OCI-LY7 (cell line): ENCODE data around the gene NAA50. TPM values are rescaled to one million over a fixed set of nuclear protein-coding genes. Genes with fewer than 3 reads are reported as not detected.

Source experiments
- BruUV-seq: library from RNA; stranded (reverse); fragments of 400-500 nt; replicated peaks from 2 replicates; lab custom pipeline; 2021; lab: Mats Ljungman, UMichigan
- CTCF ChIA-PET: fragments of 300-600 bp; sonication (Branson Sonifier 250); formaldehyde crosslinking; loops from one replicate; lab custom pipeline; 2022; ENCODE audit warnings: antibody characterized with exemption; ENCODE audit not compliant: unreplicated experiment; lab: Charles Lee
- POLR2A ChIA-PET: fragments of 300-600 bp; sonication (Branson Sonifier 250); formaldehyde crosslinking; loops from one replicate; lab custom pipeline; 2022; ENCODE audit warnings: antibody characterized with exemption; lab: Charles Lee
- DNase-seq: peaks from one replicate; pipeline ENCODE4 v3.0.0-alpha.2; 2015; ENCODE audit warnings: low spot score
- H2AFZ ChIP-seq: fragments of 200-600 bp; sonication (generic), shearing (Covaris generic); 2 replicates; pipeline ENCODE4 v1.6.1; 2014; ENCODE audit warnings: mild to moderate bottlenecking, antibody characterized with exemption, low read length, moderate library complexity
- H3K27ac ChIP-seq: fragments of 200-600 bp; sonication (generic); 2 replicates; pipeline ENCODE4 v1.5.1; 2014; ENCODE audit warnings: mixed run types, low read depth, mild to moderate bottlenecking, moderate library complexity, low read length, inconsistent platforms; ENCODE audit not compliant: poor library complexity, severe bottlenecking
- H3K36me3 ChIP-seq: fragments of 200-600 bp; sonication (generic); 2 replicates; pipeline ENCODE4 v1.6.1; 2014; ENCODE audit warnings: mild to moderate bottlenecking, antibody characterized with exemption, low read length, moderate library complexity, mixed read lengths; ENCODE audit not compliant: insufficient read depth
- H3K4me1 ChIP-seq: fragments of 200-600 bp; sonication (generic); 2 replicates; pipeline ENCODE4 v1.5.1; 2014; ENCODE audit warnings: mild to moderate bottlenecking, low read length; ENCODE audit not compliant: insufficient read depth, poor library complexity, severe bottlenecking
- H3K4me2 ChIP-seq: fragments of 200-600 bp; sonication (generic); 2 replicates; pipeline ENCODE4 v1.6.1; 2014; ENCODE audit warnings: mild to moderate bottlenecking, low read length
- H3K4me3 ChIP-seq: fragments of 200-600 bp; sonication (generic); 2 replicates; pipeline ENCODE4 v1.5.1; 2014; ENCODE audit warnings: mild to moderate bottlenecking, low read depth, low read length; ENCODE audit not compliant: poor library complexity, severe bottlenecking
- H3K79me2 ChIP-seq: fragments of 200-600 bp; sonication (generic); 2 replicates; pipeline ENCODE4 v1.6.1; 2016; ENCODE audit warnings: low read depth, mild to moderate bottlenecking, low read length, moderate library complexity, mixed read lengths; ENCODE audit not compliant: insufficient read depth
- H3K9me2 ChIP-seq: fragments of 200-600 bp; sonication (generic); 2 replicates; pipeline ENCODE4 v1.6.1; 2016; ENCODE audit warnings: mild to moderate bottlenecking, low read length, mixed read lengths; ENCODE audit not compliant: insufficient read depth
- H3K9me3 ChIP-seq: fragments of 200-600 bp; sonication (generic); 2 replicates; pipeline ENCODE4 v1.6.1; 2014; ENCODE audit warnings: mild to moderate bottlenecking, mixed run types, low read length, mixed read lengths
- H4K20me1 ChIP-seq: fragments of 200-600 bp; sonication (generic); 2 replicates; pipeline ENCODE4 v1.6.1; 2014; ENCODE audit warnings: mild to moderate bottlenecking, antibody characterized with exemption, low read length, moderate library complexity, mixed read lengths; ENCODE audit not compliant: insufficient read depth
- CTCF ChIP-seq: fragments of 200-600 bp; sonication (generic); conservative IDR thresholded peaks from 2 replicates; pipeline ENCODE4 v1.5.1; 2014; ENCODE audit warnings: mild to moderate bottlenecking, antibody characterized with exemption, low read length, moderate library complexity, mixed read lengths
- EZH2phosphoT487 ChIP-seq: fragments of 200-600 bp; sonication (generic); IDR thresholded peaks from 2 replicates; pipeline ENCODE4 v1.6.1; 2018; ENCODE audit warnings: low read depth, borderline replicate concordance, mild to moderate bottlenecking, mixed run types, antibody characterized with exemption, low read length, moderate library complexity, mixed read lengths
- intact Hi-C: fragments of 100-400 bp; cut with micrococcal nuclease; formaldehyde crosslinking; loops from one replicate; pipeline ENCODE4 v1.10.0; 2022; ENCODE audit not compliant: unreplicated experiment
- total RNA-seq, 2 experiments: library from RNA; depleted of rRNA in 1 of 2; stranded (reverse); fragments of >200 nt in 1 of 2; shearing (Covaris generic) in 1 of 2; gene quantifications; 2 replicates each; pipeline ENCODE4 v1.2.3, GENCODE V29; 2014 to 2022

Gene NAA50
- total RNA-seq, 2 experiments from 2014 or later = 172 to 223 TPM

- H3K4me2 ChIP-seq = peak overlapping the region; percentile 100
- H3K4me1 ChIP-seq = peaks cover 56% of the 10 kb centered on the region
- H3K79me2 ChIP-seq = peaks cover 87% of the 10 kb centered on the region
- H2AFZ ChIP-seq = peak overlapping the region; percentile 53; the same call in 1 of the 2 replicates
- H3K36me3 ChIP-seq = peaks cover 46% of the 10 kb centered on the region
- intact Hi-C loops = loop anchor here (1.0 to 5.0 kb wide), 7 partner anchors 9 to 712 kb away; partner anchors contain the start of genes CCDC191, QTRT2, USF3 and ZDHHC23
- peak; percentile 88 for DNase-seq
- H3K27ac ChIP-seq = peak overlapping the region; percentile 95
- TF ChIP-seq CTCF = peak; percentile 85
- no peak for TF ChIP-seq EZH2phosphoT487
- BruUV-seq = no TSS peak
- peaks cover 44% of the 10 kb centered on the region for H4K20me1 ChIP-seq
- H3K9me3 ChIP-seq = no peaks in the 10 kb centered on the region
- no peaks in the 10 kb centered on the region for H3K9me2 ChIP-seq
- H3K4me3 ChIP-seq = peak overlapping the region; percentile 83
- ChIA-PET POLR2A (interaction anchor here (0.5 to 1.7 kb wide), 12 partner anchors 9 to 313 kb away, joined by 3 to 9 read pairs (median 4); partner anchors contain the start of gene USF3), CTCF (interaction anchor here (1.1 to 2.0 kb wide), 3 partner anchors 9 to 94 kb away, joined by 4 to 10 read pairs (median 5); partner anchors contain the start of gene GRAMD1C)
Observed at GRCh38 chr3:113744941-113745755, 901 bp downstream of the NAA50 start.

GRCh38 chr3:113743006-113743630, 2.9 kb downstream of the NAA50 start:
- TF ChIP-seq EZH2phosphoT487 (no peak), CTCF (no peak)
- intact Hi-C loops = no loop called here
- Histone ChIP-seq H3K36me3 (peaks cover 62% of the 10 kb centered on the region), H3K9me2 (no peaks in the 10 kb centered on the region), H4K20me1 (peaks cover 63% of the 10 kb centered on the region), H3K9me3 (no peaks in the 10 kb centered on the region), H2AFZ (no peak overlapping the region), H3K4me2 (peak overlapping the region; percentile 100), H3K4me3 (peak overlapping the region; percentile 83), H3K4me1 (peaks cover 55% of the 10 kb centered on the region), H3K27ac (no peak overlapping the region), H3K79me2 (peaks cover 88% of the 10 kb centered on the region)
- POLR2A ChIA-PET = interaction anchor here (0.6 to 1.5 kb wide), 5 partner anchors 16 to 1165 kb away, joined by 3 to 4 read pairs (median 3); no protein-coding TSS in a partner anchor
- CTCF ChIA-PET = interaction anchor here (0.5 kb wide), 1 partner anchor 470 kb away, joined by 3 read pairs; no protein-coding TSS in a partner anchor
- no TSS peak for BruUV-seq
- peak; percentile 17 for DNase-seq
